ENCODE measurements around the gene ADGRL3.
"Not testable (repeated sequence)": the region's sequence is repeated elsewhere in the genome, so short reads cannot be mapped to it uniquely, and the experiment has no call there.

ADGRL3 gene

GRCh38 chr4:61760820-61761219 lies 560.7 kb downstream of the ADGRL3 start:
- TF ChIP-seq CTCF (IDR thresholded peaks at IDR 0.05; ENCODE audit: low read depth, low read length), result no peak
- no peak for TF ChIP-seq EZH2phosphoT487 (IDR thresholded peaks at IDR 0.05; ENCODE audit: low read depth)
- Histone ChIP-seq H2AFZ (ENCODE audit: low read depth, low read length) (no peak overlapping the region), H3K9ac (ENCODE audit: low read length) (no peak overlapping the region), H3K36me3 (replicated peaks; ENCODE audit: low read depth, low read length) (no peaks in the 10 kb centered on the region), H3K79me2 (ENCODE audit: low read length) (no peaks in the 10 kb centered on the region), H4K20me1 (ENCODE audit: insufficient read depth, low read length) (no peaks in the 10 kb centered on the region), H3K4me2 (ENCODE audit: low read length) (no peak overlapping the region), H3K4me1 (ENCODE audit: low read length) (no peaks in the 10 kb centered on the region), H3K4me3 (ENCODE audit: low read length) (no peak overlapping the region), H3K27ac (ENCODE audit: low read length) (no peak overlapping the region), H3K27me3 (ENCODE audit: low read depth, low read length) (no peaks in the 10 kb centered on the region), H3K9me3 (ENCODE audit: insufficient read depth, low read length) (no peaks in the 10 kb centered on the region)

GRCh38 chr4:61762722-61763627 lies 562.8 kb downstream of the ADGRL3 start:
- no peak for TF ChIP-seq CTCF (IDR thresholded peaks at IDR 0.05; ENCODE audit: low read depth, low read length)
- no peak for TF ChIP-seq EZH2phosphoT487 (IDR thresholded peaks at IDR 0.05; ENCODE audit: low read depth)
- H4K20me1 ChIP-seq (ENCODE audit: insufficient read depth, low read length), result no peaks in the 10 kb centered on the region
- H3K36me3 ChIP-seq (replicated peaks; ENCODE audit: low read depth, low read length), result no peaks in the 10 kb centered on the region
- no peak overlapping the region for H3K4me2 ChIP-seq (ENCODE audit: low read length)
- no peaks in the 10 kb centered on the region for H3K9me3 ChIP-seq (ENCODE audit: insufficient read depth, low read length)
- no peak overlapping the region for H2AFZ ChIP-seq (ENCODE audit: low read depth, low read length)
- H3K4me3 ChIP-seq (ENCODE audit: low read length), result no peak overlapping the region
- no peaks in the 10 kb centered on the region for H3K79me2 ChIP-seq (ENCODE audit: low read length)
- H3K27me3 ChIP-seq (ENCODE audit: low read depth, low read length), result no peaks in the 10 kb centered on the region
- no peak overlapping the region for H3K27ac ChIP-seq (ENCODE audit: low read length)
- H3K4me1 ChIP-seq (ENCODE audit: low read length), result no peaks in the 10 kb centered on the region
- H3K9ac ChIP-seq (ENCODE audit: low read length), result no peak overlapping the region

- Histone ChIP-seq H3K4me3 (ENCODE audit: low read length) (no peak overlapping the region), H3K9ac (ENCODE audit: low read length) (no peak overlapping the region), H3K79me2 (ENCODE audit: low read length) (no peaks in the 10 kb centered on the region), H3K9me3 (ENCODE audit: insufficient read depth, low read length) (no peaks in the 10 kb centered on the region), H2AFZ (ENCODE audit: low read depth, low read length) (no peak overlapping the region), H4K20me1 (ENCODE audit: insufficient read depth, low read length) (no peaks in the 10 kb centered on the region), H3K4me1 (ENCODE audit: low read length) (no peaks in the 10 kb centered on the region), H3K27ac (ENCODE audit: low read length) (no peak overlapping the region), H3K36me3 (replicated peaks; ENCODE audit: low read depth, low read length) (no peaks in the 10 kb centered on the region), H3K27me3 (ENCODE audit: low read depth, low read length) (no peaks in the 10 kb centered on the region), H3K4me2 (ENCODE audit: low read length) (no peak overlapping the region)
- no peak for TF ChIP-seq EZH2phosphoT487 (IDR thresholded peaks at IDR 0.05; ENCODE audit: low read depth)
- no peak for TF ChIP-seq CTCF (IDR thresholded peaks at IDR 0.05; ENCODE audit: low read depth, low read length)
These were observed 563.6 kb downstream of the ADGRL3 start for GRCh38 chr4:61763682-61764081.

- H3K36me3 ChIP-seq (replicated peaks; ENCODE audit: low read depth, low read length); H3K4me3 ChIP-seq (ENCODE audit: low read length); H3K79me2 ChIP-seq (ENCODE audit: low read length); H3K27me3 ChIP-seq (ENCODE audit: low read depth, low read length); H3K4me2 ChIP-seq (ENCODE audit: low read length); H2AFZ ChIP-seq (ENCODE audit: low read depth, low read length); H3K9me3 ChIP-seq (ENCODE audit: insufficient read depth, low read length); H3K9ac ChIP-seq (ENCODE audit: low read length); H3K4me1 ChIP-seq (ENCODE audit: low read length); H3K27ac ChIP-seq (ENCODE audit: low read length); H4K20me1 ChIP-seq (ENCODE audit: insufficient read depth, low read length): not testable (repeated sequence)
These were observed 564.0 kb downstream of the ADGRL3 start for GRCh38 chr4:61764090-61764489.

- not testable (repeated sequence) for H3K79me2 ChIP-seq (ENCODE audit: low read length); H3K4me1 ChIP-seq (ENCODE audit: low read length); H4K20me1 ChIP-seq (ENCODE audit: insufficient read depth, low read length); H3K9me3 ChIP-seq (ENCODE audit: insufficient read depth, low read length); H3K4me3 ChIP-seq (ENCODE audit: low read length); H3K27me3 ChIP-seq (ENCODE audit: low read depth, low read length); H3K36me3 ChIP-seq (replicated peaks; ENCODE audit: low read depth, low read length); H3K27ac ChIP-seq (ENCODE audit: low read length); H3K4me2 ChIP-seq (ENCODE audit: low read length); H2AFZ ChIP-seq (ENCODE audit: low read depth, low read length); H3K9ac ChIP-seq (ENCODE audit: low read length)
These were observed 569.5 kb downstream of the ADGRL3 start for GRCh38 chr4:61769444-61770167.

Measured in OCI-LY3 (cell line).